ENCODE results near the gene COL6A3.

Gene COL6A3

DNA sequence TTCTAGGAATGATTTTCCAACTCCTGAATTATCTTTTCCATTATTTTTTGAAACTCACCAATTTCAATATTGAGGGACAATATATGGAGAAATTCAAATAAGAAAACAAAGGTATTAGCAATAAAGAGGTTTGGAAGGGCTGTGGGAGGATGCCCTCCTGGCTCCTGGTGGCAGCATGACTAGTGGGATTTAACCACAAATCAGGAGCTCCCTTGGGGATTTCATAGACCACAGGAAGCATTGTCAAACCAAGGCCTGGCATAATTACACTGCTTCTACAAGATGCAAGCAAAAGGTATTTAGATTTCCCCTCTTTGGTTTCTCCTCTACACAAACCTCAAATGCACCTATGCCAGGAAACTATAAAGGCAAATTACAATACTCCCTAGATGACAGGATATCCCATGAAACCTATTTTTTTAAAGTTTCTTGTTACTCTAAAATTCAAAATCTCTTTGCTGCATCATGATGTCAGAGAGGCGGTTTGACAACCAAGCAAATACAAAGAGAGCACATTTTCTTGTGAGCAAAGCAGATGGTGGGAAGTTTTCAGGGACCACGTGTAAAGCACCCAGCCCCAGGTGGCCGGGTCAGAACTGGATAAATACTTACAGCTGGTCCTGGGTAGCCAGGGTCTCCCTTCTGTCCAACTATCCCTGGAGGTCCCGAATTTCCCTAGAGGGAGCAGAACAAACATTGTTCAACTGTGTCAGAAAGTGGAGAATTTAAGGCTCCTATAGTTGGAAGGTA is 67.9 kb downstream of the COL6A3 start:
- no peak for DNase-seq (ENCODE audit: low read depth in 2 of 2)

DNA sequence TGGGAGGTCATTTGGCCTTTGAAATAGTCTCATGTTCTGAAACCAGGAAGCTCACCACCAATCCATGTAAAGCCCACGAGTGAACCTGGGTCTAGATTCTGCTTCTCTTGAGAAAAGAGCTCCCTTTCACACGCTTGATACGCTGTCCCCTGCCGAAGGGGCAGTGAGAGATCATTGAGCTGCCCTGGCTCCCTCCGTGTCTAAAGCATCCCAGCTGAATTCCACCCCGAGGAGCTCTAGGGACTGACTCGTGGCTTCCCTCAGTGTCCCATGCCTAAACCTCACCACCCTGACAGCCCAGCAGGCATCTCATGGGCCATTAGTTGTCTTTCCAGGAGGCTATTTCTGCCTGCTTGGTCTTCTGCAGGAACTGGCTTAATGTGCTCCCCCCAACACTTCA is 68.6 kb downstream of the COL6A3 start:
- no peak for DNase-seq (ENCODE audit: low read depth in 2 of 2)

DNA sequence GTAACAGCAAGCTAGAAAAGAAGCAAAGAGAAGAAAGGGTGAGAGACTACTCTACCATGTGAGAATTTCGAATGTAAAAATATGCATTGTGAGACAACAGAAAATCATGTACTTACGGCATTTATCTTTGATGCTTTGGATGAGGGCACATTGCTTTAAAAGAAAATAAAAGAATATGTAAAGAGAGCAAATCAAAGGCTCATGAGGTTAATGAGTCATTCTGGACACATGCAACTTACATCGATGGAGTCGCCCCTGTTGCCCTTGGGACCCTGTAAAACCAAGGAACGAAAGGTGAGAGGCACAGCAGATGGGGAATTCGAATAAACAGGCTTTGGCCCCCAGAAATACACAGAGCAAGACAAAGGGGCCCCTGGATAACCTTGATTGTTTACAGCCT is 69.0 kb downstream of the COL6A3 start:
- no peak for DNase-seq (ENCODE audit: low read depth in 2 of 2)

DNA sequence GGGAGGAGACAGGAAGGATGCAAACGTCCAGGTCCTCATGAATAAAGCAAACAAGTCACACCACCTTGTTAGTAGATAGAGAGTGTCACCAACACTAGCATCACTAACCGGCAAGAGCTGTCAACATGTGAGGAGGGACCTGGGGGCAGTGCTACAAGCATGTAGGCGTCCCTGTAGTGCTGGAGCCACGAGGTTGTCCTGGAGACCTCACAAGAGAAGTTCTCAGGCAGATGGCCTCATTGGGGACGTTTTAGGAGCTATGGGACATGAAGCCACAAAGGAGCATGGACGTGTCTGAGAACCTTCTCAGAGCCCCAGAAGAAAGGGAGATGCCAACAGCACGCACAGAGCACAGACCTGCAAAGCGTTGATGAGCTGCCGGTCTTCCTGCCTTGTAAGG is 70.0 kb downstream of the COL6A3 start:
- no peak for DNase-seq (ENCODE audit: low read depth in 2 of 2)

DNA sequence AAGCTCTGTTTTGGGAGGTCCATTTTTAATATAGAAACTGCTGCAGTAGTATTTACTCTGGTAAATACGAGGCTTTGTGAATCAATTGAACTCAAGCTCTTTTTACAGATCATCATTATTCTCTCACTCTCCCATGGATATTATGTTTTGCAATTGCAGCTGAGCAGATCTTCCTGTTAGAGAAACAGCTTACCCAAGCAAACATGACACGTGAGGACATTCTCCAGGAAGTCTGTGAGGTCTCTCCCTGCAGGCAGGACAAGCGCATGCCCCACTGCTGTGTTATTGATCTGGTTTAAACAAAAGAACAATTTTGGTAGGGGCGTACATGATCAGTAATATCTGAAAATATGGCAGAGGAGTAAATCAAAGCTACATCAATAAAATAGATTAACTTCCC is 72.1 kb downstream of the COL6A3 start:
- no peak for DNase-seq (ENCODE audit: low read depth in 2 of 2)

DNA sequence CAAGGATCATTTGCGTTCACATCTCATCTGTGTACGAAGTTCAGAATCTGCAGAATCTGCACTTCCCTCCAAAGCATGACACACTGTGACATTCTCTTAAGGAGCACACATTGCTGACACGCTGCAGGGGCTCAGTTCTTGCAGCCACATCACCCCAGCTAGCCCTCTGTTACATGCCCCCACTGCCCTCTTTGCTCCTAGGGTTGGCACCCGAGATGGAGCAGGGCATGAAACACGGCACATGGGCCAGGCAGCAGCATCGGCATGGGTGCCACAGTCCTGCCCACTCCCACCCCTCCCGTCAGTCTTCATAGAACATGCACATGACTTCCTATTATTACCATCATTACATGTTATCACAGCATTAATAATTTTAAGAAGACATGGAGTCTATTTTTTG is 76.4 kb downstream of the COL6A3 start:
- DNase-seq (ENCODE audit: low read depth in 2 of 2) = no peak

DNA sequence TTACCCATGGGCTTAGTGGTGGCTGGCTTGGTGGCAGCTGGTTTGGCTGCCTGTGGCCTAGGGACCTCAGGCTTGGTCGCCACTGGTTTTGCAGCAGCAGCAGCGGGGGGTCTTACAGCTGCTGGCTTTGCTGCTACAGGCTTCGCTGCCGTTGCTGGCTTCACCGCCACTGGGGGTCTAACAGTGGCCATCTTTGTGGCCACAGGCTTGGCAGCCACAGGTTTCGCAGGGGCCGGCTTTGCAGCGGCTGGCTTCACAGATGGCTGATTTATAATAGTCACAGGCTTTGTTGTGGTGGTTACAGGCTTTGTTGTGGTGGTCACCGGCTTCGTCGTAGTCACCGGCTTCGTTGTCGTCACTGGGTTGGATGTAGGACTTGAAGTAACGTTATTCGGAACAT is 77.8 kb downstream of the COL6A3 start:
- no peak for DNase-seq (ENCODE audit: low read depth in 2 of 2)

DNA sequence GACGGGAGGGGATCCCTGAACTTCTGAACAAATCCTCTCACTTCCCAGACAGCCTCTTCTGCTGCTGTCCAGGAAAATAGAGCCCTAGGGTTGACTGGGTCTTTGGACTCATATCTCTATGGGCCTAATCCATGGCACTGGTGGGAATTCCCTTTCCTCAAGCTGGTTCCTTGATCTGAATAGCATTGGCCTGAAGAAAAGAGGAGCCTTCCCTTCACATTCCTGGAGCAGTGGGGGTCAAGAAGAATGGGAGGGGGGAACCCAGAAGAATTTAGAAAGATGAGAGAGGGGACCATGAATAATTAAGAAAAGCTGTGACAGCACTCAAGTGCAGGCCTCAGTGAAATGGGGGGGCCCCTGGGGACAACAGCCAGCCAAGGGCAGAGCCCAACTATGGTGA is 80.2 kb downstream of the COL6A3 start:
- DNase-seq (ENCODE audit: low read depth in 2 of 2) = no peak

DNA sequence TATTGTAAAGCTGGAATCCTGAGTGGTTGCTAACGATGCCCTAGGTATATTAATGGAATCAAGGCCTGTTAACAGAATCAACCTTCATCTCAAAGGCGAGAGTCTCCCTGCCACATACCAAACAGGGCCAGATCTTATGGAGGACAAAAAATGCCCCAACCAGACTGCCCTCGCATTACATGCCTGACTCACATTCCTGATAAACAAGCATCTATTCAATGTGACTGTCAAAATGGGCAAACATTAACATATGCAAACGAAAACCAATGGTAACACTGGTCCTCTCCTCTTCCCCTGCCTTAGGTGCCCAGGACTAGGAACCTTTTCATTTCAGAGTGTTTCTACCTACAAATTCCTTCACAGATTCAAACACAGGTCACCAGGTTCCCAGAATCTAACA is 83.4 kb downstream of the COL6A3 start:
- no peak for DNase-seq (ENCODE audit: low read depth in 2 of 2)

DNA sequence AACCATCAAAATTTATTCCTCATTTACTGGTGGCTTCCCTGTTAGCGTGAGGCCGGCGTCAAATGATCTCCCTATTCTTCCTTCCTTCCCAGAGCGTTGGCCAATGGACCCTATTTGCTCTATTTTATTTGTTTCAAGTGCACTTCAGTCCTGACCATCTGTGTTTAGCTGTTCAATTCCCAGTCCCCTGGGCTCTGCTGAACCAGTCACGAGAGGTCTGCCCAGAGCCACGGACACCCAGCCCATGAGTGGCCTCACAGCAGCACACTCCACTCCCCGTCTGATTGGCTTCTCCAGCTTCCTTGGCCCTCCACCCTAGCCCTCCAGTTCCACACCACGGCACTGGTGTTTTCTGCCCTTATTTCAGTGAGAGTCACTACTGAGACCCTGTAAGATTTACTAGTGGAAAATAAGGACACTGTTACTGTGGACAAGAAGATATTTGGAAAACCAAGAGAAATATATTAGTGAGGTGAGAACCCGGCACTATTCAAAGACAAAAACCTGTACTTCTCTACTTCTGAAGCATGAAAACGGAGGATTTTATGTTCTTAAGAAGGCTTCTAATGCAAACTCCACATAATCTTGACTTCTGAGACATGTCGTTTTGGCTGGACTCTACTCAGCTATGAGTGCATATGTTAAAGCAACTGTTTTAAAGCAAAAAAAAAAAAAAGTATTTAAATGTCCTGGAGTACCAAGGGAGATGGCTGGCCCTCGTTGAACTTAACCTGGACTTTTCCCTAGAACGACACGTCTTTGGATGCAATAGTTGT is 86.6 kb downstream of the COL6A3 start:
- no peak for DNase-seq (ENCODE audit: low read depth in 2 of 2)

DNA sequence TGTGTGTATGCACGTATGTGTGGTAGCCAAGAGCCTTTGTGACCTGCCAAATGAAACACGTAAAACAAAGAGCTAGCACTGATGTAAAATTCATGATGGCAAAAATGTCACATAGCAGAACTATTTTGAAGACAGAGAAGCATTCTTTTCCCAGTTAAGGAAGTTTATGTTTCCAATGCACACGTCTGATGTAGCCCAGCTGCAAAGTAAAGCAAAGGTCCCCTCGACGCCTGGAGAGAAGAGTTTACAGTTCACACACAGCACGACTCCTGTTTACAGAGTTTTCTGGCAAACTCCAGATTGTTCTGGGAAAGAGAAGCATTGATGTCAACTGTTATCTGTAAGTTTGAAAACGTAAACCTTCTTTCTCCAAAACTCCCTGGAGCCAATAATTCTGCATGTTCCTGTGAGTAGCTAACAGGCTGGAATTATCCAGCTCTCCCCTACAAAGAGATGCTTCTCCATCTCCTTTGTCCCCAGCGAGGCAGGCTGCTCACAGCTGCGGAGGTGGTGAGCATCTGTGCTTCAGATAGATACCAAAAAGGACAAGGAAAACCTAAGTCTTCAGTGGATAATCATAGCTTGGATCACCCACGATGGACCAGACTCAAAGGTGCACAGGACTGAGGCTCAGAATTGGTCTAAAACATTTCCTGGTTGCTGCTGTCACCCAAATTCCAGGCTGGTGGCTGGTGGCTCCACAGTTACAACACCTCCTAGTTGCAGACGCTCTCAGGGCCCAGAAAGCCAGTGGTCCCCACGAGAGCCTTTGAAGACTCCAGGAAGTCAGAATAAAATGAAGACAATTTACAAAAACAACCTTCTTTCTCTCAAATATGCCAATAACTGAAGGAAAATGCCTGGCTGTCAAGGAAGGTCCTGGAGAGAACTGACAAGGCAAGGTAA is 87.4 kb downstream of the COL6A3 start:
- DNase-seq (ENCODE audit: low read depth in 2 of 2) = no peak

DNA sequence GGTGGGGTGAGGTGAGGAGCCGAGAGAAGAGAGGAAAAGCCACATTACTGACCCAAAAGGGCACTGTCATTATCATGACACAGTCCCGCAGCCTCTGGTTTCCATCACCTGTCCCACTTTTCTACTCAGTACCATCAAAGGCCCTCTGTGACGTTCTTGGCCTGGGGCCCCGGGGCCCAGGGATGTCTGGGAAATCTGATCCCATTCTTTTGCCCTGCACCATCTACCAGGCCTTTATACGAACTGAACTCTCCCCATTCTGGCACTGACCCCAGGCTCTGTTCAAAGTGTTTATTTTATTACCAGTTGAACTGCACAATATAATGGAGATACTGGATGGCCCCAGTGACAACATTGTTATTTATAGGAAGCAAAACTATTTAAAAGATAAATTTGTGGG is 89.1 kb downstream of the COL6A3 start:
- no peak for DNase-seq (ENCODE audit: low read depth in 2 of 2)

DNA sequence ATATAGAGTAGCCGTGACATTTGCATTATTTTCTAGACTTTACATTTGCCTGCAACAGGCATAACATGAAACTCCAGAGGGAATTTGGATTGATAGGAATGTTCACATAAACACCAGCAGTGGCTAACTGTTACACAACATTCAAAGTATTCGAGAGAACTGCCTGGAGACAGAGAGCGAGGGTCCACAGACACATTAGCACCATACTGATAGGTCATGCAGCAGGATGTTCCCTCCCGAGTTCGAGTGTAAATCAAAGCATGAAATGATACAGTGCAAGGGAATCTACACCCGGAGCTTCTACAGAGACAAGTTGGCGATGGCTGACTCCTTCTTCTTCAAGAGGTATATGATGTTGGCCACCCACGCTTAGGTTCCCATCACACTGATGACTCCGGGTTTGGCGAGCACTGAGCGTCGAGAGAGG is 89.5 kb downstream of the COL6A3 start:
- no peak for DNase-seq (ENCODE audit: low read depth in 2 of 2)

DNA sequence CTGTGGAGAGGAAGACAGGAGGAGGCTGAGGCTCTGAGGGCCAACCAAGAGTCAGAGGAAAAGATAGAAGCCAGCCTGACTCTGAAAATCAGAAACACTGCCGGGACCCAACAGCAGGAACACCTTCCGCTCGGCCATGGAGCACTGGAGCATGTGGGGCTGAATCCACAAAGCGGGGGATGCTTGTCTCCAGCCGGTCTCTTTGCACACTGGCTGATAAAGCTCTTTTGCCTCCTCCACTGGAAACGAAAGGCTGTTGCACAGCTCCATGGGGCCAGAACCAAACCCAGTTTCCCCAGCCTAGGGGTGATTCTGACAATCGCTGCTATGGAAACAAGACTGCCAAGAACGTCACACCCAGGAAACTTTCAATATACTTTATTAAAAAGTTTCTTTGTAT is 90.3 kb downstream of the COL6A3 start:
- no peak for DNase-seq (ENCODE audit: low read depth in 2 of 2)

DNA sequence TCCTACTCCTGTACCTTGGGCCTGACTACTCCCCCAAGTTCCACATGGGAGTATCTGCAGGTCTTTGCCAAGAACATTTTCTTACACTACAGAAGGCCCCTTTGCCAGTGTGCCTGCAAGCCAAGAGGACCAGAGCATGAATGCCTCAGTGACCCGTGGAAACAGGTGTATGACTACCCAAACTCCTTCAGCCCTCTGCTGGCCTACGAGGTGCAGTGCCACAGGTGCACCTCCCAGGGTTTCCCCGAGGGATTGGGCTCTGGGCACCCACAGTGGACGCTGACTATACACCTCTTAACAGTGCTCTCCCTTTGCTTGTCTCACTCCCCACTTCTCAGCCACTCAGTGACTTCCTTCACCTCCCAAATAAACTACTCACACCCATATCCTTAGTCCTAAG is 91.4 kb downstream of the COL6A3 start:
- no peak for DNase-seq (ENCODE audit: low read depth in 2 of 2)

DNA sequence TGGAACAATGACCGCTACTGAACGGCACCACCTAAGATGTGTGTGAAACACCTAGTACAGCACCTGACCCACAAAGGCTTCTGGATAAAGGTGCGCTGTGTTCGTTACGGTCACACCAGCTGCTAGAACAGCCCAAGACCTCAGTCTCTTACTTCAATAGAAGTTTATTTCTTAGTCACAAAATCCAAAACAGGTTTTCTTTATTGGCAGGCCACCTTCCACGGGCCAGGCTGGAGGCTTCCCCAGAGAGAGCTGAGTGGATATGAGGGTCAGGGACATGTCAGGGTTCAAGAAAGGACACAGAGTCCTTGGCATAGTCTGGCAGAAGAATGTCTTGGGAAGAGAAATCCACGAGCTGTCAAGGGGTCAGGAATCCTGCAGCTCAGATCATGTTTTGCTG is 92.2 kb downstream of the COL6A3 start:
- DNase-seq (ENCODE audit: low read depth in 2 of 2) = no peak

DNA sequence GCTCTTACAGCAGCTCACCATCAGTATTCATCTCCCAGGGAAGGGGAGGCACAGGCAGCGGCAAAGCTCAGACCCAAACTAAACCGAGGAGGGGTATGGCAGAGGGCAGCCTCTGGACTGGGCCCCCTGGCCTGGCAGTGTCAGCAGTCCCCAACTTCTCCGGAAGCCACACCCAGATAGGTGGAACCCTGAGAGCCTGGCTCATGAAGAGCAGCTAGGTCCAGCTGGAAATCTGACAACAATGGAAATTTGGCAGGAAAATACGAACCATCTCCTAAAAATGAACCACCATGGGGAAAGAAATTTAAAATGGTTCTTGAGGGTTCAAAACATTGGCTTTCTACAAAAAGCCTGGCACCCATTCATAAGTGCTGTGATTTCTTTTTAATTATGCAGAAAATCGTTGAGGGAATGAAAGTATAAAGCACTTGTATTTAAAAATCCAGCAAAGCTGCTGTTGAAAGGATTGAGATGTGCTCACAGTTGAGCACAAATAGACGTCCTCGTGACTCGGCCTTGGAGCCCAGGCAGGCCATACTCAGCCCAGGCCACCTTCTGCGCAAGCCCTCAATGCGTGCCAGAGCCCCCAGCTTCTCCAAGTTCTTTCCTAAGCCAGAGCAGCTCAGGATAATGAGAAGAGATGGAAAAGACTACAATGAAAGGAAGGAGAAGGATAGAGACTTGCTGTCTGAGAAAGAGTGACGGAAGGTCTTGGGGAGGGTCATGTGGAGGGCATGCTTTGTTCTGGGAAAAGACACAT is 93.0 kb downstream of the COL6A3 start:
- no peak for DNase-seq (ENCODE audit: low read depth in 2 of 2)

DNA sequence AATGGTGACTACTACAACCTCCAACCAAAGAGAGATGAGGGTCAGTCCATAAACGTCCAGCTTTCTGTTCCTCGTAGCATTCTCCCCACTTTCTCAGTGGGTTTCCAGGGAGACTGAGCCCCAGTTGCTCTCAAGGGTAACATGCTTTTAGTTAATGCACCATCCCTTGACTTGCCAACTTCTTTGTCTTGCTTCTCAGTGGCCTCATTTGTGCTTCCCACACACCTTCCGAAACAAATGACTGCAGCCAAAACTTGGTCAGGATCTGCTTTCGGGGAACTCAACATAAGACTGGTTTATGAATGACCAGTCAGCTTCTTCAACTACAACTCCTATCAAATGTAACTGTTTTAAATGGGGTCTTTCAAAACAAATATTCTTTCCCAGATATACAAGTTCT is 94.1 kb downstream of the COL6A3 start:
- no peak for DNase-seq (ENCODE audit: low read depth in 2 of 2)

DNA sequence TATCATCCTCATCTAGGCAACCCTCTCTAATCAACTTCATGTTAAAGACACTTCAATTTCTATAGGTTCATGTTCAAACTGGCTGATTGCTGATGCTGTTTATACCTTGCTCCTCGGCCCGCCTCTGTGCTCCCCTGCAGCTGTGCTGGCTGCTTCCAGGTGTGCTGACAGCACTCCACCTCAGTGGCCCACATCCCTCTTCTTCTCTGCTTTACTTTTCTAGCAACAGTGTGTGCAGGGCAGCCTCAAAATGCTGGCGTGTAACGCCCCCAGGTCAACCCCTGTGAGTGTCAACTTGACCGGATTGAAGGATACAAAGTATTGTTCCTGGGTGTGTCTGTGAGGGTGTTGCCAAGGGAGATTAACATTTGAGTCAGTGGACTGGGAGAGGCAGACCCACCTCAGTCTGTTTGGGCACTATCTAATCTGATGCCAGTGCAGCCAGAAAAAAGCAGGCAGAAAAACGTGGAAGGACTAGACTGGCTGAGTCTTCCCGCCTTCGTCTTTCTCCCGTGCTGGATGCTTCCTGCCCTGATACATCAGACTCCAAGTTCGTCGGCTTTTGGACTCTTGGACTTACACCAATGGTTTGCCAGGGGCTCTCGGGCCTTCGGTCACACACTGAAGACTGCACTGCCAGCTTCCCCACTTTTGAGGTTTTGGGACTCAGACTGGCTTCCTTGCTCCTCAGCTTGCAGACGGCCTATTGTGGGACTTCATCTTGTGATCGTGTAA is 94.7 kb downstream of the COL6A3 start:
- no peak for DNase-seq (ENCODE audit: low read depth in 2 of 2)

DNA sequence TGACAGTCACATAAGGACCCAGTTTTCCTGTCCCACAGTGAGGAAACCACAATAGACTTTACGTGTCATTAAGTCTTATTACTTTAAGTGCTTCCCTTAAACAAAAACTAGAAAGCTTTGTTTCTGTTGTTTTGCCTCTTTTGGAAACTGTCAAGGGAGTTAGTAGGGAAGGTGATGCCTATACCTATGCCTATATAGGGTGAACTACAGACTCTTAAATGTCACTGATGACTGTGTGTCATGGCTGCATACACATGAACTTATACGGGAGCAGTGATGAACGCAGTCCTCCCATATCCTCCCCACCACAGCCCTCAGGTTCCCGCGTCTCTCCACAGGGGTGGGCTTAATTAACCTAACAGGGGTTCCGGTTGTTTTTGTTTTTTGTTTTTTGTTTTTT is 97.6 kb downstream of the COL6A3 start:
- no peak for DNase-seq (ENCODE audit: low read depth in 2 of 2)

DNA sequence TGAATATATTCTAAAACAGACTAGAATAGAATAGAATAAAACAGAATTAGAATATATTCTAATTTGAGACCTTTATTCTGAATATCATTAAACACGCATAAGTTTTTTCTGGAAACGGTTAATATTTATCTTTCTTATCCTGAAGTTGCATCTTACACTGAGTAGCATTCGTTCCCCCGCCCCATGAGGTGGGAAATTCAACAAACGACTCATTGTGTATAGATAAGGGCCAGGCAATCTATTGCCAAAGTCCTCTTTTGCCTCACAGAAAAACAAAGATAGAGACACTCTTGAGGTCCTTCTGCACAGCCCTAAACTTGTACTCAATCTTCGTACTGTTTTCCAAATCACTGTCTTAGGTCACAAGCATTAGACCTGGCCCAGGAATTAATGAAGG is 98.1 kb downstream of the COL6A3 start:
- DNase-seq (ENCODE audit: low read depth in 2 of 2) = no peak

All from activated CD4-positive, alpha-beta T cell treated with anti-CD3 and anti-CD28 coated beads for 24 hours (primary cell).